ENCODE results near the gene TMEM203.

The TMEM203 gene

DNA sequence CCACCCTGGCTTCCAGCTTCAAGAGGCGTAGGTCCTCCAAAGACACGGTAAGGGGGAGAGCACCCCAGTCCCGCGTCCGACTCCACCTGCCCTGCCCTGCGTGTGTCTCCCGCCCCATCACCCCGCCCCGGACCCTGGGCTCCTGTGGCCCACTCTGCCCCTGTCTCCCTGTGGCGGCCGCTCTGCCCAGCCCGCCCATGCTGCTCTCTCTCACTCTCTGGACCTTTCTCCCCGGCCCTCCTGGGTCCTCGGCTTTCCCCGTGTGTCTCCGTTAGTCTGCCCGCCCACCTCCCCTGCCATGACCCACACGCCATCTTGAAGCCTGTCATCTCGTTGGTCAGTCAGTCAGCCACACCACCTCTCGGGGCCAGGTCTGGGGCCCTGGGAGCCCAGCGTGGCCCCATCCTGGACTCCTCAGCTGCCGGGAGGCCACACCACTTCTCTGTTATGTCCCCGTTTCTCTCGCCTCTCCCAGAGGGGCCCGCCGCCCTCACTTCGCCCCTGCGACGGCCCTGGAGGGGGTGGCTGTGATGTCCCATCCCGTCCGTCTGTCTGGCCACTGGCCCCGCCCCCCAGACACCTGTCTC, 40.1 kb downstream of the TMEM203 start:
- H3K36me3 ChIP-seq (ENCODE audit: control insufficient read depth, insufficient read depth, low read length) = no peaks in the 10 kb centered on the region
- no peak overlapping the region for H3K4me3 ChIP-seq (replicated peaks; ENCODE audit: low read depth, low read length)
- H3K27me3 ChIP-seq (replicated peaks; ENCODE audit: control insufficient read depth, insufficient read depth, low read length) = no peaks in the 10 kb centered on the region; the same call in 1 of the 2 replicates
- TF ChIP-seq, protein P1, sequence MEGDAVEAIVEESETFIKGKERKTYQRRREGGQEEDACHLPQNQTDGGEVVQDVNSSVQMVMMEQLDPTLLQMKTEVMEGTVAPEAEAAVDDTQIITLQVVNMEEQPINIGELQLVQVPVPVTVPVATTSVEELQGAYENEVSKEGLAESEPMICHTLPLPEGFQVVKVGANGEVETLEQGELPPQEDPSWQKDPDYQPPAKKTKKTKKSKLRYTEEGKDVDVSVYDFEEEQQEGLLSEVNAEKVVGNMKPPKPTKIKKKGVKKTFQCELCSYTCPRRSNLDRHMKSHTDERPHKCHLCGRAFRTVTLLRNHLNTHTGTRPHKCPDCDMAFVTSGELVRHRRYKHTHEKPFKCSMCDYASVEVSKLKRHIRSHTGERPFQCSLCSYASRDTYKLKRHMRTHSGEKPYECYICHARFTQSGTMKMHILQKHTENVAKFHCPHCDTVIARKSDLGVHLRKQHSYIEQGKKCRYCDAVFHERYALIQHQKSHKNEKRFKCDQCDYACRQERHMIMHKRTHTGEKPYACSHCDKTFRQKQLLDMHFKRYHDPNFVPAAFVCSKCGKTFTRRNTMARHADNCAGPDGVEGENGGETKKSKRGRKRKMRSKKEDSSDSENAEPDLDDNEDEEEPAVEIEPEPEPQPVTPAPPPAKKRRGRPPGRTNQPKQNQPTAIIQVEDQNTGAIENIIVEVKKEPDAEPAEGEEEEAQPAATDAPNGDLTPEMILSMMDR (IDR thresholded peaks at IDR 0.05; ENCODE audit: insufficient read depth, low read length, poor library complexity, severe bottlenecking) = no peak
- DNase-seq (ENCODE audit: extremely low read depth, insufficient read length) = no peak

DNA sequence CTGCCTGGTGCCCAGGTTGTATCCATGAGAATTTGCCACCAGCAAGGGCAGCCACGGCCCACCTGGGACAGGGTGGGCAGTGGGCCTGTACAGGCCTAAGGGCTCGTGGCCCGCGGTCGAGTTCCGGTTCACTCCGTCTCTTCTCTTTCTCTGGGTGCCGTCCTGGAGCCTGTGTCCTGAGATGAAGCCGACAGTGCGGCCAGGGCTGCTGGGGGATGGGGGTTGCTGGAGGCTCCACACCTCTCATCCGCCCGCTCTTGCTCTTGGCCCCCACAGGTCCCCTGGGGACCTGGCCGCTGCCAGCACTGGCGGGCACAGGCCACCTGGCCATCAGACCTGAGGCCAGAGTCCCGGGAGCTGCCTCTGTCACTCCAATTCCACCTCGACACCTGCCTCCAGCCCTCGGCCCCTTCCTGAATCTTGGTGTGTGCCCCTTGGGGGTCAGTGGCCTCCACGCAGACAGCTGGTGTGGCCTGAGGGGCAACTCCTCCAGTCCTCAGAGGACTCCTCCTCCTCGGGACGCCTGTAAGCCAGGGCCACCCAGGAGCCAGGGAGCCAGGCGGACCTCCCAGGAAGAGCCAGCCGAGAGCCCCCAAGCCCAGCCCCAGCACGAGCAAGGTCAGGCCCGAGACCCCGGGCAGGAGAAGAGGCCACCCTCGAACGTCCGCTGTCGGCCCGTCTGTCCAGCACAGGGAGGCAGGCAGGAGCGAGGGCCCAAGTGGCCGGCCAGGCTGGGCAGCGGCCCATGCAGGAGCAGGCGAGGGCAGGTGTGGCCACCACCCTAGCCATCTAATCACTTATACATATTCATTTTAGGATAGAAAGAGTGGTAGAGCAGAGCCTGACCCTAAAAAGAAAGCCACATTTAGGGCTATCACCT, 40.8 kb downstream of the TMEM203 start:
- H3K36me3 ChIP-seq (ENCODE audit: control insufficient read depth, insufficient read depth, low read length) = no peaks in the 10 kb centered on the region
- H3K27me3 ChIP-seq (replicated peaks; ENCODE audit: control insufficient read depth, insufficient read depth, low read length) = no peaks in the 10 kb centered on the region; the same call in 1 of the 2 replicates
- no peak for DNase-seq (ENCODE audit: extremely low read depth, insufficient read length)
- TF ChIP-seq, protein P1 (IDR thresholded peaks at IDR 0.05; ENCODE audit: insufficient read depth, low read length, poor library complexity, severe bottlenecking) = no peak
- H3K4me3 ChIP-seq (replicated peaks; ENCODE audit: low read depth, low read length) = no peak overlapping the region

DNA sequence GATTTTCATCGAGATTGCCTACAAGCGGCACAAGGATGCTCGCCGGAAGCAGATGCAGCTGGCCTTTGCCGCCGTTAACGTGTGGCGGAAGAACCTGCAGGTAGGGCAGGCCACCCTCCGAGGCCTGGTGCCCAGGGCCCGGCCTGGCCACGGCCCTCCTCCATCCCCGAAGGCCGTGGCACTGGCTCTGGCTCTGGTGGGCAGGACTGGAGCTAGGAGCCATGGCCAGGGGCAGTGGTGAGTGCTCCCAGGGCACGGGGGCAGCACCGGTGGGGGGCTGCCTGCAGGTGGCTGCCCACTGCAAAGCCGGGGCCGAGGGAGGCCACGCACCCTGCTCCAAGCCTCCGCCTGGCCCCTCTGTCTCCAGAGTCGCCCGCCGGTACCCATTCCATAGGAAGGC, 41.6 kb downstream of the TMEM203 start:
- Histone ChIP-seq H3K27me3 (replicated peaks; ENCODE audit: control insufficient read depth, insufficient read depth, low read length) (no peaks in the 10 kb centered on the region; the same call in 1 of the 2 replicates), H3K36me3 (ENCODE audit: control insufficient read depth, insufficient read depth, low read length) (no peaks in the 10 kb centered on the region), H3K4me3 (replicated peaks; ENCODE audit: low read depth, low read length) (no peak overlapping the region)
- TF ChIP-seq, protein P1 (IDR thresholded peaks at IDR 0.05; ENCODE audit: insufficient read depth, low read length, poor library complexity, severe bottlenecking) = no peak
- no peak for DNase-seq (ENCODE audit: extremely low read depth, insufficient read length)

DNA sequence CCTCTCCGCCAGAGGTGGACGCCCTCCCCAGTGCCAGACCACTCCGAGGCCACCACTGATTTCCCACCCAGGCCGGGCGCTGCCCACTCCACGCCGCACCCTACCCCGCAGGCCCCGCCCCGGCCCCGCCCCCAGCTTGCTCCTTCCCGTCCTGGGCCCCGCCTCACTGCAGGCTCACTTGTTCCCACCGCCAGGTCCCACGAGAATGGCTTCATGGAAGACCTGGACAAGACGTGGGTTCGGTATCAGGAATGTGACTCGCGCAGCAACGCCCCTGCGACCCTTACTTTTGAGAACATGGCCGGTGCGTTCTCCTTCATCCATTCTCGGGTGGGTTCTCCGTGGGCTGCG, 42.1 kb downstream of the TMEM203 start:
- no peak overlapping the region for H3K4me3 ChIP-seq (replicated peaks; ENCODE audit: low read depth, low read length)
- no peaks in the 10 kb centered on the region for H3K36me3 ChIP-seq (ENCODE audit: control insufficient read depth, insufficient read depth, low read length)
- no peaks in the 10 kb centered on the region; the same call in 1 of the 2 replicates for H3K27me3 ChIP-seq (replicated peaks; ENCODE audit: control insufficient read depth, insufficient read depth, low read length)
- TF ChIP-seq, protein P1 (IDR thresholded peaks at IDR 0.05; ENCODE audit: insufficient read depth, low read length, poor library complexity, severe bottlenecking) = no peak
- DNase-seq (ENCODE audit: extremely low read depth, insufficient read length) = no peak

DNA sequence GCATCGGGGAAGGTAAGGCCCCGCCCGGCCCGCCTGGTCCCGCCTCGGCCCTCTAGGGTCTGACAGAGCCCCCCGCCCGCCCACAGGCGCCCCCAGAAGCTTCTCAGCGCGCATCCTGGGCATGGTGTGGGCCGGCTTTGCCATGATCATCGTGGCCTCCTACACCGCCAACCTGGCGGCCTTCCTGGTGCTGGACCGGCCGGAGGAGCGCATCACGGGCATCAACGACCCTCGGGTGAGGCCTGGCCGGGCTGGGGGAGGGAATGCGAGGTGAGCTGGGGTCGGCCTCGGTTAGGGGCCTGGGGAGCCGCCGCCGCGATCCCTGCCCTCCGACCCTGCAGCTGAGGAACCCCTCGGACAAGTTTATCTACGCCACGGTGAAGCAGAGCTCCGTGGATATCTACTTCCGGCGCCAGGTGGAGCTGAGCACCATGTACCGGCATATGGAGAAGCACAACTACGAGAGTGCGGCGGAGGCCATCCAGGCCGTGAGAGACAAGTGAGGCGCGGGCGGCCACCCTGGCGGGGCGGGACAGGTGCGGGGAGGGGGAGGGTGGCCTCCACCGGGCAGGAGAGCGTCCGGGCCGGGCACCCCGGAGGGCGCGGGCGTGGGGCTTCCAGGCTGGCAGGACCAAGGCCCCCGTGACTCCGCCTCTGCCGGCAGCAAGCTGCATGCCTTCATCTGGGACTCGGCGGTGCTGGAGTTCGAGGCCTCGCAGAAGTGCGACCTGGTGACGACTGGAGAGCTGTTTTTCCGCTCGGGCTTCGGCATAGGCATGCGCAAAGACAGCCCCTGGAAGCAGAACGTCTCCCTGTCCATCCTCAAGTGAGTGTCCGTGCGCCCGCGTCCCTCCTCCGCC, 42.7 kb downstream of the TMEM203 start:
- H3K4me3 ChIP-seq (replicated peaks; ENCODE audit: low read depth, low read length) = no peak overlapping the region
- H3K27me3 ChIP-seq (replicated peaks; ENCODE audit: control insufficient read depth, insufficient read depth, low read length) = no peaks in the 10 kb centered on the region; the same call in 1 of the 2 replicates

More for the DNA sequence above, 42.7 kb downstream of the TMEM203 start:
- H3K36me3 ChIP-seq (ENCODE audit: control insufficient read depth, insufficient read depth, low read length) = no peaks in the 10 kb centered on the region
- no peak for DNase-seq (ENCODE audit: extremely low read depth, insufficient read length)
- TF ChIP-seq, protein P1 (IDR thresholded peaks at IDR 0.05; ENCODE audit: insufficient read depth, low read length, poor library complexity, severe bottlenecking) = no peak
